Measurements from ENCODE around the gene NDFIP1. TPM values are rescaled to one million over a fixed set of nuclear protein-coding genes. Genes with fewer than 3 reads are reported as not detected.
A peak's percentile ranks its signal among the peaks of the same experiment; 100 is the strongest.

Gene NDFIP1, protein sequence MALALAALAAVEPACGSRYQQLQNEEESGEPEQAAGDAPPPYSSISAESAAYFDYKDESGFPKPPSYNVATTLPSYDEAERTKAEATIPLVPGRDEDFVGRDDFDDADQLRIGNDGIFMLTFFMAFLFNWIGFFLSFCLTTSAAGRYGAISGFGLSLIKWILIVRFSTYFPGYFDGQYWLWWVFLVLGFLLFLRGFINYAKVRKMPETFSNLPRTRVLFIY
- total RNA-seq: 62.1 TPM
- long read RNA-seq, full-length matches to known transcripts: 228 of 230 reads
- long read RNA-seq, partial matches to known transcripts: 0 of 230 reads
- long read RNA-seq, other reads (novel, unspliced or antisense): 2 of 230 reads

- intact Hi-C loops (cut with micrococcal nuclease): no loop called here
- no peak for TF ChIP-seq CTCF (IDR thresholded peaks at IDR 0.05; ENCODE audit: borderline replicate concordance)
- peak within 1 kb of the TSS; percentile 81 for H3K4me3 ChIP-seq
- peak within 1 kb of the TSS; percentile 95 for H3K27ac ChIP-seq (replicated peaks)
- H3K27me3 ChIP-seq (ENCODE audit: low read depth): no peaks in the 10 kb centered on the region
- peak; percentile 90 for DNase-seq
- peaks cover 71% of the 10 kb centered on the region for H3K4me1 ChIP-seq
- H3K9me3 ChIP-seq (replicated peaks): no peaks in the 10 kb centered on the region
- no peaks in the 10 kb centered on the region for H3K36me3 ChIP-seq
Observed at GRCh38 chr5:142108432-142109330, at the start of gene NDFIP1. TSS of gene NDFIP1 (plus strand) at chr5:142108779. CDS start at chr5:142108975, 196 bp downstream.

DNA sequence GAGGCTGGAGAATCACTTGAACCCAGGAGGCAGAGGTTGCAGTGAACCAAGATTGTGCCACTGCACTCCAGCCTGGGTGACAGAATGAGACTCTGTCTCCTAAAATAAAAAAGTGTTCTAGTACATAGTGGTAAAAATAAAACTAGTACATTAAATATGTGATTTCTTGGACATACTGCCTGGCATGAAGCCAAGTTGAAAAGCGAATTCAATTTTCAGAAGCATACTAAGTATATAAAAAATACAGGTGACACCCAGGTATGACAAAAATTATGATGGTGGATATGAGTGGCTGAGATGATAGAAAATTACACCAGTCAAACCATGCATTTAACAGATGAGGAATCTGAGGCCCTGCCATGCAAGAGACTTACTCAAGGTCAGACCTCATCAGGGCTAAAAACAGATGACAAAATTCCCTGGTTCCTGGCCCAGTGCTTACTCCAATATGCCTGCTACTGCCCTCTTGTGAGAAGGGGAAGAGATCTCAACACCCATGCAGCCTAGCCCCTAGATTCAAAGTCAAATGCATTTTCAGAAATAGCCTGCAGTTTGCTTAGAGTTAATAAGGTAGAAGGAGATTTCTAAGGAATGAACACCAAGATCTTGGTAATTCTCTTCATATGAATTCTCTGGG is 49.2 kb upstream of the NDFIP1 start:
- Histone ChIP-seq H3K27ac (replicated peaks) (no peak overlapping the region), H3K4me1 (peaks cover 28% of the 10 kb centered on the region), H3K27me3 (ENCODE audit: low read depth) (no peaks in the 10 kb centered on the region), H3K9me3 (replicated peaks) (no peaks in the 10 kb centered on the region), H3K4me3 (no peak overlapping the region), H3K36me3 (no peaks in the 10 kb centered on the region)
- intact Hi-C loops (cut with micrococcal nuclease): no loop called here
- no peak for DNase-seq
- TF ChIP-seq CTCF (IDR thresholded peaks at IDR 0.05; ENCODE audit: borderline replicate concordance): peak; percentile 42

- TF ChIP-seq CTCF (IDR thresholded peaks at IDR 0.05; ENCODE audit: borderline replicate concordance): no peak
- no peaks in the 10 kb centered on the region for H3K27me3 ChIP-seq (ENCODE audit: low read depth)
- no peak for DNase-seq
- H3K36me3 ChIP-seq: no peaks in the 10 kb centered on the region
- intact Hi-C loops (cut with micrococcal nuclease): no loop called here
- H3K9me3 ChIP-seq (replicated peaks): no peaks in the 10 kb centered on the region
- peak overlapping the region; percentile 54 for H3K4me3 ChIP-seq
- peaks cover 29% of the 10 kb centered on the region for H3K4me1 ChIP-seq
- H3K27ac ChIP-seq (replicated peaks): peak overlapping the region; percentile 67
Observed at GRCh38 chr5:142063376-142063775, 45.2 kb upstream of the NDFIP1 start.

DNA sequence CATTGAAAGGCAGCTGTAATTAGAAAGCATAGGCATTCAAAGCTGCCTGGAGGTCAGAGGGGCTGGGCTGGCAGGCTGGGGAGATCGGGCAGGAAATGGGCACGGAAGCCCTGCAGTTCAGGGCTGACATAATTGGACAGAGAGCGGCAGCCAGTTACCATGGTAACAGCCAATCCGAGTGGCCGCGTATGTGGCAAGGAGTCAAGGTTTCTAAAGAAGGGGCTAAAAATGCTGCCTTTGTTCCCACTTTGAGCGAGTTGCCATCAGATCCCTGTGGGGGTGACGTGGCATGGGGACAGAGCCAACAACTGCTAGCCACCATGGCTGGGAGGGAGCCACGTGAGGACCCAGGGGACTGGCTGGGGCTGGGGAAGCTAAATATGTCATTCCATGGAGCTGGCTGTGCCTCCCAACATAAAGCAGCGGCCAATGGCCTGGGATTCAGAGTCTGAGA is 44.7 kb upstream of the NDFIP1 start:
- H3K36me3 ChIP-seq: no peaks in the 10 kb centered on the region
- peak overlapping the region; percentile 54 for H3K4me3 ChIP-seq
- intact Hi-C loops (cut with micrococcal nuclease): no loop called here
- peaks cover 29% of the 10 kb centered on the region for H3K4me1 ChIP-seq
- no peak for TF ChIP-seq CTCF (IDR thresholded peaks at IDR 0.05; ENCODE audit: borderline replicate concordance)
- no peaks in the 10 kb centered on the region for H3K9me3 ChIP-seq (replicated peaks)
- peak overlapping the region; percentile 67 for H3K27ac ChIP-seq (replicated peaks)
- no peaks in the 10 kb centered on the region for H3K27me3 ChIP-seq (ENCODE audit: low read depth)
- DNase-seq: peak; percentile 75

- Histone ChIP-seq H3K27me3 (ENCODE audit: low read depth) (no peaks in the 10 kb centered on the region), H3K27ac (replicated peaks) (no peak overlapping the region), H3K4me3 (no peak overlapping the region), H3K9me3 (replicated peaks) (no peaks in the 10 kb centered on the region), H3K36me3 (no peaks in the 10 kb centered on the region), H3K4me1 (peaks cover 18% of the 10 kb centered on the region)
- DNase-seq: no peak
- no peak for TF ChIP-seq CTCF (IDR thresholded peaks at IDR 0.05; ENCODE audit: borderline replicate concordance)
- intact Hi-C loops (cut with micrococcal nuclease): no loop called here
Observed at GRCh38 chr5:142065273-142065672, 43.3 kb upstream of the NDFIP1 start.

All from left ventricle myocardium inferior (tissue), 1 donor.